HG02938 (cell line): ENCODE data around the gene PHC2.

Experiments used
- ATAC-seq: cut with Tn5 transposase; IDR thresholded peaks from one replicate; pipeline ENCODE4 v1.9.1; 2021; ENCODE audit warnings: mild to moderate bottlenecking, moderate library complexity; ENCODE audit not compliant: unreplicated experiment

Gene PHC2

GRCh38 chr1:33430692-33431593, at the start of gene PHC2:
Gene PHC2 (minus strand): TSS chr1:33431095. CDS start chr1:33375539, 55,556 bp downstream.
- ATAC-seq = peak; percentile 95

- ATAC-seq = no peak
Observed at GRCh38 chr1:33477451-33477850, 46.6 kb upstream of the PHC2 start.

- ATAC-seq = no peak
Observed at GRCh38 chr1:33473900-33474299, 43.0 kb upstream of the PHC2 start.

GRCh38 chr1:33472269-33472980, 41.5 kb upstream of the PHC2 start, which contains the start of gene ZSCAN20:
Gene ZSCAN20 (plus strand): TSS chr1:33472645. CDS start chr1:33479289, 6,644 bp downstream.
- ATAC-seq = peak; percentile 90

- no peak for ATAC-seq
Observed at GRCh38 chr1:33471416-33471815, 40.5 kb upstream of the PHC2 start.

- peak; percentile 56 for ATAC-seq
Observed at GRCh38 chr1:33470495-33471012, 39.7 kb upstream of the PHC2 start.

- no peak for ATAC-seq
Observed at GRCh38 chr1:33469691-33470090, 38.8 kb upstream of the PHC2 start.

- ATAC-seq = no peak
Observed at GRCh38 chr1:33468967-33469366, 38.1 kb upstream of the PHC2 start.

GRCh38 chr1:33468531-33468930, 37.6 kb upstream of the PHC2 start:
- no peak for ATAC-seq

- no peak for ATAC-seq
Observed at GRCh38 chr1:33468011-33468410, 37.1 kb upstream of the PHC2 start.

GRCh38 chr1:33466159-33466558, 35.3 kb upstream of the PHC2 start:
- no peak for ATAC-seq

GRCh38 chr1:33465316-33465715, 34.4 kb upstream of the PHC2 start:
- no peak for ATAC-seq

GRCh38 chr1:33464552-33464951, 33.7 kb upstream of the PHC2 start:
- no peak for ATAC-seq

GRCh38 chr1:33462405-33463164, 31.7 kb upstream of the PHC2 start:
- ATAC-seq = no peak

GRCh38 chr1:33460947-33461629, 30.2 kb upstream of the PHC2 start:
- ATAC-seq = peak; percentile 51

GRCh38 chr1:33460144-33460543, 29.2 kb upstream of the PHC2 start:
- no peak for ATAC-seq

- ATAC-seq = no peak
Observed at GRCh38 chr1:33459691-33460090, 28.8 kb upstream of the PHC2 start.

GRCh38 chr1:33456502-33456886, 25.6 kb upstream of the PHC2 start:
- no peak for ATAC-seq

- ATAC-seq = no peak
Observed at GRCh38 chr1:33455539-33456501, 24.9 kb upstream of the PHC2 start.
